Common myeloid progenitor, CD34-positive (primary cell): ENCODE results near the gene BLVRA. TPM values are rescaled to one million over a fixed set of nuclear protein-coding genes. Genes with fewer than 3 reads are reported as not detected.
A peak's percentile ranks its signal among the peaks of the same experiment; 100 is the strongest.
"Not testable (repeated sequence)": the region's sequence is repeated elsewhere in the genome, so short reads cannot be mapped to it uniquely, and the experiment has no call there.

Experiments used
- CTCF ChIA-PET: fragments of 350-600 bp; sonication (Branson Sonifier 250); formaldehyde crosslinking; loops from one replicate; lab custom pipeline; 2021; ENCODE audit warnings: antibody characterized with exemption; lab: Charles Lee
- POLR2A ChIA-PET: fragments of 350-600 bp; sonication (Branson Sonifier 250); formaldehyde crosslinking; loops from one replicate; lab custom pipeline; 2021; ENCODE audit warnings: antibody characterized with exemption; lab: Charles Lee
- DNase-seq, 3 donors: peaks; one replicate each; pipeline versions ENCODE4 v3.0.0 to v3.0.0-alpha.2; 2013
- H3K27ac ChIP-seq, 2 experiments: 1 replicate in 1 of 2; 2 replicates in 1 of 2; pipeline ENCODE4 v1.7.0; 2013; ENCODE audit warnings: inconsistent platforms in 2 of 2, low read length in 2 of 2, mild to moderate bottlenecking in 2 of 2, low read depth in 1 of 2, moderate library complexity in 1 of 2; ENCODE audit not compliant: severe bottlenecking in 2 of 2, insufficient read depth in 1 of 2, poor library complexity in 1 of 2
- H3K27me3 ChIP-seq, 5 experiments: replicated peaks in 2 of 5; 1 replicate in 3 of 5; 2 replicates in 2 of 5; pipeline versions ENCODE4 v1.6.1 to v1.7.0; 2013; ENCODE audit warnings: low read length in 4 of 5, mild to moderate bottlenecking in 2 of 5, moderate library complexity in 2 of 5, inconsistent platforms in 1 of 5; ENCODE audit not compliant: insufficient read depth in 5 of 5, control insufficient read depth in 4 of 5
- H3K36me3 ChIP-seq, 4 experiments: 1 replicate in 2 of 4; 2 replicates in 2 of 4; pipeline versions ENCODE4 v1.6.1 to v1.7.0; 2013; ENCODE audit warnings: low read length in 3 of 4, control low read depth in 1 of 4, mild to moderate bottlenecking in 1 of 4; ENCODE audit not compliant: control insufficient read depth in 4 of 4, insufficient read depth in 4 of 4
- H3K4me1 ChIP-seq, 4 experiments: 1 replicate in 3 of 4; 2 replicates in 1 of 4; pipeline versions ENCODE4 v1.6.1 to v1.7.1; 2013; ENCODE audit warnings: low read length in 3 of 4, mild to moderate bottlenecking in 3 of 4, control low read depth in 1 of 4, inconsistent platforms in 1 of 4, moderate library complexity in 1 of 4; ENCODE audit not compliant: control insufficient read depth in 4 of 4, insufficient read depth in 4 of 4; ENCODE audit errors: control extremely low read depth in 1 of 4
- H3K4me3 ChIP-seq, 7 experiments: 1 replicate in 4 of 7; 2 replicates in 3 of 7; pipeline versions ENCODE4 v1.5.1 to v1.7.0; 2013; ENCODE audit warnings: mild to moderate bottlenecking in 7 of 7, low read length in 6 of 7, moderate library complexity in 6 of 7, inconsistent platforms in 2 of 7, low read depth in 2 of 7, control low read depth in 1 of 7; ENCODE audit not compliant: insufficient read depth in 4 of 7, control insufficient read depth in 1 of 7; ENCODE audit errors: extremely low read depth in 1 of 7
- H3K9me3 ChIP-seq, 5 experiments: 1 replicate in 4 of 5; 2 replicates in 1 of 5; pipeline versions ENCODE4 v1.6.1 to v1.7.1; 2013; ENCODE audit warnings: low read length in 4 of 5, mild to moderate bottlenecking in 2 of 5, inconsistent platforms in 1 of 5, low read depth in 1 of 5, moderate library complexity in 1 of 5; ENCODE audit not compliant: control insufficient read depth in 4 of 5, insufficient read depth in 2 of 5; ENCODE audit errors: control extremely low read depth in 1 of 5
- WGBS: methylation state at CpG from one replicate; pipeline ENCODE4 v1.1.5; 2013; ENCODE audit not compliant: insufficient coverage; 5-methylcytosine and 5-hydroxymethylcytosine counted together
- polyA plus RNA-seq: library from polyadenylated mRNA; unstranded; fragments of 120-200 nt; gene quantifications from one replicate; pipeline ENCODE4 v1.2.1, GENCODE V29; 2013

The BLVRA gene, protein sequence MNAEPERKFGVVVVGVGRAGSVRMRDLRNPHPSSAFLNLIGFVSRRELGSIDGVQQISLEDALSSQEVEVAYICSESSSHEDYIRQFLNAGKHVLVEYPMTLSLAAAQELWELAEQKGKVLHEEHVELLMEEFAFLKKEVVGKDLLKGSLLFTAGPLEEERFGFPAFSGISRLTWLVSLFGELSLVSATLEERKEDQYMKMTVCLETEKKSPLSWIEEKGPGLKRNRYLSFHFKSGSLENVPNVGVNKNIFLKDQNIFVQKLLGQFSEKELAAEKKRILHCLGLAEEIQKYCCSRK
- polyA plus RNA-seq, result 59.9 TPM

DNA sequence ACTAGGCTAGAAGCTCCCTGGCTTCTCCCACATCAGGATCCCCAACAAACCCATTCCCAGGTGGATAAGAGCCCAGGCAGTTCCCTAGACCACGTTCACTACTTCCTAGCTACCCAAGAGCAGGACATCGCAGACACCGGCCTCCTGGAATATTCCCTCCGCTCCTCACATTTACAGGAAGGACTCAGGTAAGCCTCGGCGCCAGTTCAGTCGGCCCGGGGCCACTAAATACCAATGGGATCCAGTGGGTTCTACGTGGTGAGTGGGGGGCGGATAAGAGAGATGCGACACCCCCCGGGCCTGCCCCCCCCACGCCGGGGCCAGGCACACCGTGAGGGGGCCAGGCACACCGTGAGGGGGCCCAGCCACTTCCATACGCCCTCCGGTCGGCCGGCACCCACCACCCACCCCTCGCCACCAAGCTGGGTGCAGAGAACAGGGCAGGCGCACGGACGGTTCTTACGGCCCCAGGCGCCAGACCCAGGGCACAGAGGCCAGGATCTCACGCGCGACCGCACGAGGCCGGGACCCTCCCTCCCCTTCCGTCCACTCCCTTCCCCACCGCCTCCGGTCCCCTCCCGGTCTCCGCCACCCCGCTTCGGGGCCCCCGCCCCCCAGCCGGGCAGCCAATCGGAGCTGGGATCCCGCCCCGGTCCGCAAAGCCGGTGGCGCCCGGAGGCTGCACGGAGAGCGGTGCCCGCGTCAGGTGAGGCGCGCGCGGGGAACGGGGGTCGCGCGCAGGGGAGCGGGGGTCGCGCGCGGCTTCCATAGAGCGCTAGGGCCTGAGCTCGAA is at the start of gene BLVRA:
Gene BLVRA (plus strand): TSS at position 652 of the 793 bp plus-strand sequence. CDS start 12,479 bp downstream, outside the sequence.
- Histone ChIP-seq H3K27me3 (no peaks in the 10 kb centered on the region), H3K4me1 (peaks cover 0 to 37% (median 21%) of the 10 kb centered on the region in 4 experiments), H3K9me3 (no peaks in the 10 kb centered on the region), H3K27ac (peak within 1 kb of the TSS; percentile 87 to 93), H3K4me3 (peak within 1 kb of the TSS; percentile 56 to 85 (median 73)), H3K36me3 (no peaks in the 10 kb centered on the region)
- peak; percentile 63 to 81 (median 75) for DNase-seq
- POLR2A ChIA-PET, result no interaction called here
- under 1% methylated on average over 48 of the region's 67 CpGs for WGBS
- CTCF ChIA-PET, result interaction anchor here (1.0 to 1.7 kb wide), 5 partner anchors 13 to 58 kb away, joined by 3 to 9 read pairs (median 3); no protein-coding TSS in a partner anchor

DNA sequence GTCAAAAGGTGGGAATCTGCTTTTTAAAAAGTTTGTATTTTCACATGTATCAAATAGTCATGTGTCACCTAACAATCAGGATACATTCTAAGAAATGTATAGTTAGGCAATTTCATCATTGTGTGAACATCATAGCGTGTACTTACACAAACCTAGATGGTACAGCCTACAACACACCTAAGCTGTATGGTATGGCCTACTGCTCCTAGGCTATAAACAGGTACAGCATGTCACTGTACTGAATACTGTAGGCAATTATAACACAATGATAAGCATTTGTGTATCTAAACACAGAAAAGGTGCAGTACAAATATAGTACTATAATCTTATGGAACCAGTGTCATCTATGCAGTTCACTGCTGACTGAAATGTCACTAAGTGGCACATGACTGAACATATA is 47.0 kb upstream of the BLVRA start:
- Histone ChIP-seq H3K27me3 (no peaks in the 10 kb centered on the region), H3K4me3 (no peak overlapping the region), H3K36me3 (no peaks in the 10 kb centered on the region), H3K9me3 (peaks cover 0 to 6% (median 0%) of the 10 kb centered on the region in 5 experiments), H3K27ac (no peak overlapping the region), H3K4me1 (no peaks in the 10 kb centered on the region)
- 100% methylated on average over 1 of the region's 1 CpG for WGBS
- ChIA-PET POLR2A (no interaction called here), CTCF (interaction anchor here (1.4 kb wide), 1 partner anchor 129 kb away, joined by 4 read pairs; the partner anchor contains the start of gene STK17A)
- no peak for DNase-seq

DNA sequence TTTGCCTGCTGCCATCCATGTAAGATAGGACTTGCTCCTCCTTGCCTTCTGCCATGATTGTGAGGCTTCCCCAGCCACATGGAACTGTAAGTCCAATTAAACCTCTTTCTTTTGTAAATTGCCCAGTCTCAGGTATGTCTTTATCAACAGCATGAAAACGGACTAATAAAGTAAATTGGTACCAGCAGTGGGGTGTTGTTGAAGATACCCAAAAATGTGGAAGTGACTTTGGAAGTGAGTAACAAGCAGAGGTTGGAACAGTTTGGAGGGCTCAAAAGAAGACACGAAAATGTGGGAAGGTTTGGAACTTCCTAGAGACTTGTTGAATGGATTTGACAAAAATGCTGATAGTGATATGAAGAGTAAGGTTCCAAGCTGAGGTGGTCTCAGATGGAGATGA is 42.5 kb upstream of the BLVRA start:
- H3K9me3 ChIP-seq, H3K36me3 ChIP-seq, H3K4me1 ChIP-seq, DNase-seq, H3K27me3 ChIP-seq, H3K4me3 ChIP-seq, POLR2A ChIA-PET, H3K27ac ChIP-seq: not testable (repeated sequence)
- CTCF ChIA-PET, result interaction anchor here (0.6 to 1.6 kb wide), 2 partner anchors 16 to 134 kb away, joined by 6 to 7 read pairs; partner anchors contain the start of gene STK17A
- WGBS, result 100% methylated on average over 1 of the region's 2 CpGs

DNA sequence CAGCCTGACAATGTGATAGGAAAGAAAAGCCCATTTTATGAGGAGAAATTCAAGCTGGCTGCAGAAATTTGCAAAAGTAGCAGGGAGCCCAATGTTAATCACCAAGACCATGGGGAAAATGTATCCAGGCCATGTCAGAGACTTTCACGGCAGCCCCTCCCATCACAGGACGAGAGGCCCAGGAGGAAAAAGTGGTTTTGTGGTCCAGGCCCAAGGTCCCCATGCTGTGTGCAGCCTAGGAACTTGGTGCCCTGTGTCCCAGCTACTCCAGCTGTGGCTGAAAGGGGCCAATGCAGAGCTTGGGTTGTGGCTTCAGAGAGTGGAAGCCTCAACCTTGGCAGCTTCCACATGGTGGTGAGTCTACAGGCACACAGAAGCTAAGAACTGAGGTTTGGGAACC is 41.9 kb upstream of the BLVRA start:
- Histone ChIP-seq H3K4me3 (no peak overlapping the region), H3K9me3 (peaks cover 0 to 2% (median 0%) of the 10 kb centered on the region in 5 experiments), H3K27me3 (no peaks in the 10 kb centered on the region), H3K27ac (no peak overlapping the region), H3K36me3 (no peaks in the 10 kb centered on the region), H3K4me1 (no peaks in the 10 kb centered on the region)
- ChIA-PET POLR2A (no interaction called here), CTCF (interaction anchor here (0.6 to 1.6 kb wide), 2 partner anchors 77 to 134 kb away, joined by 3 to 7 read pairs; partner anchors contain the start of gene STK17A)
- 14% methylated on average over 1 of the region's 2 CpGs for WGBS
- DNase-seq, result no peak

DNA sequence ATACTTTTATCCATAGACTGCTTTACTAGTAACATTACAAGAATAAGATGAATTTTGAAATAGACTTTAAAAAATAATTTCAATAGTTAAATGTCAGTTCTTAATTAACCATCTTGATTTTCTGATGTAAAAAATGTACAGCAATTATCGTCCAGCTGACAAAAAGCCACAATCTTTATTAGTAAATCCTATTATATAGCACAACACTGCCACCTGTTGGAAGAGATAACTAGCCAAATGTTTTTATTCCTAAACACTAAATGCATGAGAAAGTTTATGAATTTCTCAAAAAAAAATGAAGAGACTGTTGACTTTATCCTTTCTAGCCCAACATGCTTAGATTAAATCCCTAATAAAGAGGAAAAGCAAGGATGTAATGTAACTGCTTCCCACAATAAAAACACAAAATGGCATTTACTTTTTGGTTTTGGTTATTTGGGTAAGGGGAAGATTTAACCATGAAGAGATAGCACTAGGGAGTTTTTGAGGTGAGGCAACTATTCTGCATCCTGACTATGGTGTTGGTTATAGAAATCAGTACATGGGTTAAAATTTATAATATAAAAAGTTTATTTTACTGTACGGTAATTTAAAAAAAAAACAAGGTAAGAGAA is 37.2 kb upstream of the BLVRA start:
- ChIA-PET POLR2A (interaction anchor here (0.6 kb wide), 1 partner anchor 31 kb away, joined by 3 read pairs; no protein-coding TSS in a partner anchor), CTCF (interaction anchor here (0.7 to 6.3 kb wide), 16 partner anchors 8 to 298 kb away, joined by 3 to 31 read pairs (median 4); partner anchors contain the start of genes BLVRA and STK17A)
- Histone ChIP-seq H3K27ac (no peak overlapping the region), H3K4me1 (no peaks in the 10 kb centered on the region), H3K4me3 (no peak overlapping the region), H3K36me3 (no peaks in the 10 kb centered on the region), H3K27me3 (no peaks in the 10 kb centered on the region), H3K9me3 (peaks cover 0 to 2% (median 0%) of the 10 kb centered on the region in 5 experiments)
- DNase-seq, result peak; percentile 56 to 78 (median 75)
- no CpG with 5 or more reads among the region's 2 CpGs for WGBS

DNA sequence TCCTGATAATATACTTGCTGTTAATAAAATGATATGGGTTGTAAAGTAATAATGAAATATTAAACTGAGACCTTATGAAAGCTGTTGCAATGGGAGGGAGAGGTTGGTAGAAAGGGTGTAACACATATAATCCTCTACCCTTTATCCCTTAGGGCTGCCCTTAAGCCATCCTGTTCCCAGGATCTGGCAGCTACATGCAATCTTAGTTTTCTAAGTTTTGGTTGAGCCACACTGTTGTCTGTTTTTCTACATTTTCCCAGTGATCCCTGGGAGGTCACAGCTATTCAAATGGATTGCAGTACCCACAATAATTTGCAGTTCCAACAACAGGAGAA is 35.5 kb upstream of the BLVRA start:
- Histone ChIP-seq H3K27ac (no peak overlapping the region), H3K36me3 (no peaks in the 10 kb centered on the region), H3K9me3 (no peaks in the 10 kb centered on the region), H3K27me3 (no peaks in the 10 kb centered on the region), H3K4me1 (no peaks in the 10 kb centered on the region), H3K4me3 (no peak overlapping the region)
- ChIA-PET CTCF (interaction anchor here (0.6 to 6.3 kb wide), 7 partner anchors 11 to 149 kb away, joined by 3 to 31 read pairs (median 4); partner anchors contain the start of genes BLVRA and STK17A), POLR2A (no interaction called here)
- no peak for DNase-seq
